GM18873 (cell line): ENCODE results near the gene NF1.
"Not testable (repeated sequence)": the region's sequence is repeated elsewhere in the genome, so short reads cannot be mapped to it uniquely, and the experiment has no call there.

Source experiments
- ATAC-seq: cut with Tn5 transposase; IDR thresholded peaks from one replicate; pipeline ENCODE4 v1.9.1; 2021; ENCODE audit warnings: mild to moderate bottlenecking, moderate library complexity, moderate number of reproducible peaks; ENCODE audit not compliant: unreplicated experiment, low FRiP score

NF1 gene

GRCh38 chr17:31374503-31374902 is 279.7 kb downstream of the NF1 start:
- ATAC-seq = no peak

GRCh38 chr17:31378638-31379037 is 283.9 kb downstream of the NF1 start:
- ATAC-seq = no peak

- no peak for ATAC-seq
These were observed 284.9 kb downstream of the NF1 start for GRCh38 chr17:31379597-31380205.

- no peak for ATAC-seq
These were observed 286.4 kb downstream of the NF1 start for GRCh38 chr17:31381165-31381668.

GRCh38 chr17:31382668-31383275 is 288.0 kb downstream of the NF1 start:
- ATAC-seq = not testable (repeated sequence)

GRCh38 chr17:31383488-31383887 is 288.7 kb downstream of the NF1 start:
- ATAC-seq = not testable (repeated sequence)

- no peak for ATAC-seq
These were observed 290.9 kb downstream of the NF1 start for GRCh38 chr17:31385428-31386285.

- no peak for ATAC-seq
These were observed 291.8 kb downstream of the NF1 start for GRCh38 chr17:31386542-31387075.

GRCh38 chr17:31387438-31387837 is 292.7 kb downstream of the NF1 start:
- ATAC-seq = no peak

- ATAC-seq = no peak
These were observed 293.6 kb downstream of the NF1 start for GRCh38 chr17:31388351-31388750.

GRCh38 chr17:31388770-31389656 is 294.2 kb downstream of the NF1 start:
- ATAC-seq = no peak

- ATAC-seq = no peak
These were observed 295.0 kb downstream of the NF1 start for GRCh38 chr17:31389657-31390381.

GRCh38 chr17:31390426-31390747 is 295.6 kb downstream of the NF1 start:
- ATAC-seq = no peak

GRCh38 chr17:31390748-31391495 is 296.1 kb downstream of the NF1 start:
- no peak for ATAC-seq

GRCh38 chr17:31391496-31391949 is 296.7 kb downstream of the NF1 start, which contains the start of gene RAB11FIP4:
Gene RAB11FIP4, plus strand, starts transcription at chr17:31391675. Its CDS starts 178 bp downstream, at chr17:31391853.
- no peak for ATAC-seq

- no peak for ATAC-seq
These were observed 297.5 kb downstream of the NF1 start for GRCh38 chr17:31392002-31392855.

- no peak for ATAC-seq
These were observed 298.3 kb downstream of the NF1 start for GRCh38 chr17:31392856-31393748.
